Osteoblast (primary cell): ENCODE data around the gene SHE. TPM values are rescaled to one million over a fixed set of nuclear protein-coding genes. Genes with fewer than 3 reads are reported as not detected.
A peak's percentile ranks its signal among the peaks of the same experiment; 100 is the strongest.

Experiments used
- DNase-seq: peaks from one replicate; pipeline ENCODE4 v3.0.0; 2011; ENCODE audit warnings: low spot score, mixed read lengths; ENCODE audit not compliant: insufficient read length; ENCODE audit errors: missing footprints
- H2AFZ ChIP-seq: 2 replicates; pipeline ENCODE4 v1.6.0; 2011; ENCODE audit warnings: mild to moderate bottlenecking, low read length
- H3K27ac ChIP-seq: 2 replicates; pipeline ENCODE4 v1.5.1; 2011; ENCODE audit warnings: mild to moderate bottlenecking, low read depth, low read length, moderate library complexity
- H3K27me3 ChIP-seq: 2 replicates; pipeline ENCODE4 v1.6.0; 2012; ENCODE audit warnings: mild to moderate bottlenecking, control low read depth, inconsistent platforms, low read length, moderate library complexity; ENCODE audit not compliant: insufficient read depth
- H3K36me3 ChIP-seq: 2 replicates; pipeline ENCODE4 v1.5.1; 2011; ENCODE audit warnings: mild to moderate bottlenecking, low read length, control low read depth, moderate library complexity; ENCODE audit not compliant: insufficient read depth
- H3K4me1 ChIP-seq: 2 replicates; pipeline ENCODE4 v1.5.1; 2011; ENCODE audit warnings: mild to moderate bottlenecking, low read length, control low read depth, moderate library complexity; ENCODE audit not compliant: insufficient read depth
- H3K4me2 ChIP-seq: 2 replicates; pipeline ENCODE4 v1.6.0; 2011; ENCODE audit warnings: mild to moderate bottlenecking, low read length; ENCODE audit not compliant: insufficient read depth
- H3K4me3 ChIP-seq: fragments of 200-600 bp; sonication (generic); 3 replicates; pipeline ENCODE4 v1.5.1; 2012; ENCODE audit warnings: mild to moderate bottlenecking, low read length, inconsistent platforms; ENCODE audit not compliant: insufficient read depth
- H3K79me2 ChIP-seq: 2 replicates; pipeline ENCODE4 v1.6.0; 2012; ENCODE audit warnings: mild to moderate bottlenecking, low read length, control low read depth, inconsistent platforms; ENCODE audit not compliant: insufficient read depth
- H3K9me3 ChIP-seq: 2 replicates; pipeline ENCODE4 v1.5.1; 2011; ENCODE audit warnings: low read depth, low read length, control low read depth
- H4K20me1 ChIP-seq: 2 replicates; pipeline ENCODE4 v1.6.0; 2012; ENCODE audit warnings: mild to moderate bottlenecking, low read length, control low read depth; ENCODE audit not compliant: insufficient read depth
- total RNA-seq: library from RNA; depleted of rRNA; stranded (reverse); fragments of >200 nt; gene quantifications from 2 replicates; pipeline ENCODE4 v1.2.3, GENCODE V29; 2012
- TF ChIP-seq, protein P1 (sequence below): IDR thresholded peaks from 2 replicates; pipeline ENCODE4 v1.5.1; 2011; ENCODE audit warnings: mild to moderate bottlenecking, low read depth, low read length, moderate library complexity; ENCODE audit errors: extremely low read depth

Gene SHE
- total RNA-seq, 1 donor = not detected

DNA sequence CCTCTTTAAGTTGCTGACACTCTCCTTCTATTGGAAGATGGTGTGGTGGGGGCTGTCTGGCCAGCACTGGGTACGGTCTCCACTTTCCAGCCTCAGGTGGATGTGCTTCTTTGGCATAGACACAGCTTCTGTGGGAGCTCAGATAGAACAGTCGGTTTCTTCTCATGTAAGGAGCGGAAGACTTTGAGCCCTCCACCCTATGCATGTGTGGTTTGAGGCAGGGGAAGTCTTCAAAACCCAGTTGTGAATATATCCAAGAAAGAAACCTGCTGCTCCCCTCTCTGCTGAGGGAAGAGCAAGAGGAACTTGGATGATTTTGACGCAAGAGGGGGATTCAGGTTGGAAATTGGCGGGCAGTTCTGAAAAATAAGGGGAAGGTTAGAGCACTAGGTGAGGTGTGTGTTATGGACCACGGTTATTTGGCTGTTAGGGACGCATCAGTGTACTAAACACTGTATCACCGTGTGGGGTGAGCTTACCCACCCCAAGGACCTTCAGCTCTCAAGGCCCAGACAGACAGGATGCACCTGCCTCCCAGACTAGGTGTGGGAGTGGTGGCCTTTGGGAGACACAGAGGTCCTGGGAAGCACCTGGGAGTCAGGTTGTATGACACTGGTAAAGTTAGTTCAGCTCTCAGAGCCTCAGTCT lies 60.8 kb downstream of the SHE start:
- H3K4me2 ChIP-seq = no peak overlapping the region
- H3K79me2 ChIP-seq = no peaks in the 10 kb centered on the region
- H4K20me1 ChIP-seq = no peaks in the 10 kb centered on the region
- H3K27me3 ChIP-seq = no peaks in the 10 kb centered on the region
- H3K27ac ChIP-seq = peak overlapping the region; percentile 13
- no peak overlapping the region for H2AFZ ChIP-seq
- no peaks in the 10 kb centered on the region for H3K36me3 ChIP-seq
- no peaks in the 10 kb centered on the region for H3K9me3 ChIP-seq
- no peak overlapping the region for H3K4me3 ChIP-seq
- peaks cover 29% of the 10 kb centered on the region for H3K4me1 ChIP-seq
- TF ChIP-seq, protein P1, sequence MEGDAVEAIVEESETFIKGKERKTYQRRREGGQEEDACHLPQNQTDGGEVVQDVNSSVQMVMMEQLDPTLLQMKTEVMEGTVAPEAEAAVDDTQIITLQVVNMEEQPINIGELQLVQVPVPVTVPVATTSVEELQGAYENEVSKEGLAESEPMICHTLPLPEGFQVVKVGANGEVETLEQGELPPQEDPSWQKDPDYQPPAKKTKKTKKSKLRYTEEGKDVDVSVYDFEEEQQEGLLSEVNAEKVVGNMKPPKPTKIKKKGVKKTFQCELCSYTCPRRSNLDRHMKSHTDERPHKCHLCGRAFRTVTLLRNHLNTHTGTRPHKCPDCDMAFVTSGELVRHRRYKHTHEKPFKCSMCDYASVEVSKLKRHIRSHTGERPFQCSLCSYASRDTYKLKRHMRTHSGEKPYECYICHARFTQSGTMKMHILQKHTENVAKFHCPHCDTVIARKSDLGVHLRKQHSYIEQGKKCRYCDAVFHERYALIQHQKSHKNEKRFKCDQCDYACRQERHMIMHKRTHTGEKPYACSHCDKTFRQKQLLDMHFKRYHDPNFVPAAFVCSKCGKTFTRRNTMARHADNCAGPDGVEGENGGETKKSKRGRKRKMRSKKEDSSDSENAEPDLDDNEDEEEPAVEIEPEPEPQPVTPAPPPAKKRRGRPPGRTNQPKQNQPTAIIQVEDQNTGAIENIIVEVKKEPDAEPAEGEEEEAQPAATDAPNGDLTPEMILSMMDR = no peak
- no peak for DNase-seq

DNA sequence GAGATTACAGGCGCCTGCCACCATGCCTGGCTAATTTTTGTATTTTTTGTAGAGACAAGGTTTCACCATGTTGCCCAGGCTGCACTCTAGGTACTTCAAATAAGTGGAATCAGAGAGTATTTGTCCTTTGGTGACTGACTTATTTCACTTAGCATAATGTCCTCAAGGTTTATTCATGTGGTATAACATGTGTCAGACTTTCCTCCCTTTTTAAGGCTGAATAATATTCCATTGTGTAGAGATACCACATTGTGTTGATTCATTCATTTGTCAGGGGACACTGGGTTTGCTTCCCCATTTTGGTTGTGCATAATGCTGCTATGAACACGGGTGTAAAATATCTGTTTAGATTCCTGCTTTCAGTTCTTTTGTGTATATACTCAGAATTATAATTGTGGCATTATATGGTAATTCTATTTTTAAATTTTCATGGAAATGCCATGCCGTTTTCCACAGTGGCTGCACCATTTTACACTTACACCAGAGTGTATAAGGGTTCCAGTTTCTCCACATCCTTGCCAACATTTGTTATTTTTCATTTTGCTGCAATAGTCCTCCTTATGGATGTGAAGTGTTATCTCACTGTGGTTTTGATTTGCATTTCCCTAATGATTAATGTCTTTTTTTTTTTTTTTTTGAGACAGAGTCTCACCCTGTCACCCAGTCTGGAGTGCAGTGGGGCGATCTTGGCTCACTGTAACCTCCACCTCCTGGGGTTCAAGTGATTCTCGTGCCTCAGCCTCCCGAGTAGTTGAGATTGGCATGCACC lies 62.0 kb downstream of the SHE start:
- H3K4me2 ChIP-seq = no peak overlapping the region
- no peaks in the 10 kb centered on the region for H3K79me2 ChIP-seq
- TF ChIP-seq, protein P1 = no peak
- no peak overlapping the region for H3K4me3 ChIP-seq
- no peak for DNase-seq
- H4K20me1 ChIP-seq = no peaks in the 10 kb centered on the region
- H3K36me3 ChIP-seq = no peaks in the 10 kb centered on the region
- peaks cover 19% of the 10 kb centered on the region for H3K4me1 ChIP-seq
- H3K9me3 ChIP-seq = no peaks in the 10 kb centered on the region
- H3K27me3 ChIP-seq = no peaks in the 10 kb centered on the region
- no peak overlapping the region for H2AFZ ChIP-seq
- no peak overlapping the region for H3K27ac ChIP-seq

DNA sequence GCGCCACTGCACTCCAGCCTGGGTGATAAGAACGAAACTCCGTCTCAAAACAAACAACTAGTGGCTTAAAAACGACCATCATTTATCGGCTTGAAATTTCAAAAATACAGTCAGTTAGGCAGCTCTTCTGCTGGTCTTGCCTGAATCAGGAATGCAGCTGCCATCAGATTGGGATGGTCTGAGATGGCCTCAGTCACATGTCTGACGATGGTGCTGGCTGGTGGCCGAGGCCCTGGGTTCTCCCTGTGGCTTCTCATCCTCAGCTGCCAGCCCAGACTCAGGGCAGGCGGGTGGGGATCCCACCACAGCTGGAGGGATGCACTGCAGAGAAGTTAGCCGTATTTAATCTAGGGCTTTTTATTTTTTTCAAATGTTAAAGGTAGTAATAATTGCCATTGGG lies 65.8 kb downstream of the SHE start:
- DNase-seq = no peak

More for the DNA sequence above, 65.8 kb downstream of the SHE start:
- Histone ChIP-seq H3K4me2 (no peak overlapping the region), H4K20me1 (no peaks in the 10 kb centered on the region), H3K4me1 (peaks cover 17% of the 10 kb centered on the region), H3K9me3 (no peaks in the 10 kb centered on the region), H3K27ac (no peak overlapping the region), H3K4me3 (no peak overlapping the region), H3K36me3 (no peaks in the 10 kb centered on the region), H3K27me3 (no peaks in the 10 kb centered on the region), H2AFZ (no peak overlapping the region), H3K79me2 (no peaks in the 10 kb centered on the region)
- TF ChIP-seq, protein P1 = no peak
